Posterior cingulate gyrus (tissue), 11 donors: ENCODE measurements around the gene RBM33.
A peak's percentile ranks its signal among the peaks of the same experiment; 100 is the strongest.

Experiments
- DNase-seq, 10 donors: peaks; one replicate each; pipeline versions ENCODE4 v3.0.0 to v3.0.0-alpha.2; 2020 to 2021; ENCODE audit warnings: mixed read lengths in 3 of 10
- intact Hi-C: fragments of 100-400 bp; cut with DNase I; formaldehyde crosslinking; loops from one replicate; pipeline ENCODE4 v1.15.1; 2023

Gene RBM33

GRCh38 chr7:155785536-155785935, 141.1 kb downstream of the RBM33 start:
- intact Hi-C loops: no loop called here
- DNase-seq: no peak

DNA sequence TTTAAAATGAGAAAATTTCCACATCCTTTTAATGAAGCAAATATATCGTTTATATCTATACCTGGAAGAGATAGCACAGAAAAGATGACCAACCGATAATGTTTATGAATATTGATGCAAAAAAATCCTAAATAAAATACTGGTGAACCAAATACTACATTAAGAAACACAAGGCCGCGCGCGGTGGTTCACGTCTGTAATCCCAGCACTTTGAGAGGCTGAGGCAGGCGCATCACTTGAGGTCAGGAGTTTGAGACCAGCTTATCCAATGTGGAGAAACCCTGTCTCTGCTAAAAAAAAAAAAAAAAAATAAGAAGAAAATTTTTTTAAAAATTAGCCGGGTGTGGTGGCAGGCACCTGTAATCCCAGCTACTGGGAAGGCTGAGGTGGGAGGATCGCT, 142.0 kb downstream of the RBM33 start:
- peak in 2 of 10 donors; percentile 37 to 68 for DNase-seq
- intact Hi-C loops: no loop called here

DNA sequence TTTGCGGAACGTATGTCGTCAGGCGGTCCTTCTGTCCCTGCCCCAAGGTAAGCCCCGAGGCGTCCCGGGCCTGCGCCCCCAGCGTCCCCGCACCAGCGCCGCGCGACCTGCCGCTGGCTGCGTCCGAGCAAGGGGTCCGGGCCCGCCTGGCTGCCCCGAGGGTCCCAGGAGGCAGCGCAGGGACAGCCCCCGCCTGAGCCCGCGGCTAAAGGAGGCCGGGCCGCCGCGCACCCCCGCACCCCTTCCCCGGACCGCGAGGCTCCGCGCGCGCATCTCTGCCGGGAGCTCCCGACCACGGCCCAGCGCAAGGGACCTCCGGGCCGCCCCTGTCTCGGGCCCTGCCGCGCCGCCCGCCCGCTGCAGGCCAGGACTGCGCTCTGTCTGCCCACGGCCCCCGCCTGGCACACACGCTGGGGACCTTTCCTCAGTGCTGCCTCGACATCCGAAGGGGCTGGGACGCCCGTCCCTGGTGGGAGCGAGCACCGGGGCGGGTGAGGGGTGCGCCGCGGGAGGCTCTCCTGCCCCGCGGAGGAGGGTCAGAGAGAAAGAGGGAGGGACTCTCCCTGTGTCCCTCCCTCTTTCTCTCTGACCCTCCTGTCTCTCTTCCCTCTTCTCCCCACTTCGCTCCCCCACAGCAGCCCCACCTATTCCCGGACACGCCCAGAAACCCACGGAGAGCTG, 142.8 kb downstream of the RBM33 start:
- DNase-seq: peak in 3 of 10 donors; percentile 66 to 72 (median 66)
- intact Hi-C loops: no loop called here

GRCh38 chr7:155788616-155789000, 144.1 kb downstream of the RBM33 start:
- intact Hi-C loops: no loop called here
- DNase-seq: peak in 2 of 10 donors; percentile 78 to 83

GRCh38 chr7:155789001-155789725, 144.7 kb downstream of the RBM33 start:
- DNase-seq: peak in 2 of 10 donors; percentile 70 to 82
- intact Hi-C loops: no loop called here

DNA sequence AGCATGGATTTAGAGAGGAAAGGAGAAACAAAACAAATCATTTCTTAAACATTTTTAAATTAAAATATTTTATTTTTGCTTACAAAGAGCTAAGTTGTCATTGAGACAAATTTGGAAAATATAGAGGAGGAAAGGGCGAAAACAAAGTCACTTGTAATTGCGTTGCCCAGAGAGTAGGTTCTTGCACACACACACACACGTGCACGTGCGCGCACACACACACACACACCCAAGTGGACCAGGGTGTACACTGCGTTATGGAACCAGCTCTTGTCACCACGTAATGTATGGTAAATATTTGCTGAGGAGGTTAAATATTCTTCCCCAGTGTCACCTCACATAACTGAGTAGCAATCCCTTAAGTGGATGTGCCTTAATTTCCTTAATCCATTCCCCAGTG, 146.2 kb downstream of the RBM33 start:
- no peak for DNase-seq
- intact Hi-C loops: no loop called here

- DNase-seq: peak in 1 of 10 donors; percentile 32
- intact Hi-C loops: no loop called here
Observed at GRCh38 chr7:155791214-155791737, 146.8 kb downstream of the RBM33 start.

GRCh38 chr7:155791836-155792235, 147.4 kb downstream of the RBM33 start:
- DNase-seq: no peak
- intact Hi-C loops: no loop called here

- intact Hi-C loops: no loop called here
- DNase-seq: peak in 2 of 10 donors; percentile 37 to 55
Observed at GRCh38 chr7:155792315-155792960, 148.0 kb downstream of the RBM33 start.

GRCh38 chr7:155792999-155793560, 148.6 kb downstream of the RBM33 start:
- peak in 1 of 10 donors; percentile 10 for DNase-seq
- intact Hi-C loops: no loop called here

DNA sequence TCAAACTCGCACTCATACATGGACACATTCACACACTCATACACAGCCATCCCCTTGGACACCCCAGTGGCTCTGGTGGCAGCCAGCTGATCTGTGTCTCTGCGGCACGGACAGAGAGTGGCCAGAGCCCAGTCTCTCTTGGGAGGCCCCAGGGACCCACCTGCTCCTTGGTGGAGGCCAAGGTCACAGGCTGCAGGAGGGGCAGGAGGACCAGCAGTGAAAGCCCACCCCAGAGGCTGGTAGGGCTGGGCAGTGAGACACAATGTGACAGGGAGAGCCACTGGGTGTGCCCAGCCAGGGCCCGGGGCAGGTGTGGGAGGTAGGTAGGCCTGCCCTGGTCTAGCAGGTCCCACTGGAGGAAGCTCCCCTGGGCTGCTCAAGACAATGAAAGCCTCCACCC, 149.3 kb downstream of the RBM33 start:
- intact Hi-C loops: no loop called here
- DNase-seq: peak in 2 of 10 donors; percentile 47 to 59

DNA sequence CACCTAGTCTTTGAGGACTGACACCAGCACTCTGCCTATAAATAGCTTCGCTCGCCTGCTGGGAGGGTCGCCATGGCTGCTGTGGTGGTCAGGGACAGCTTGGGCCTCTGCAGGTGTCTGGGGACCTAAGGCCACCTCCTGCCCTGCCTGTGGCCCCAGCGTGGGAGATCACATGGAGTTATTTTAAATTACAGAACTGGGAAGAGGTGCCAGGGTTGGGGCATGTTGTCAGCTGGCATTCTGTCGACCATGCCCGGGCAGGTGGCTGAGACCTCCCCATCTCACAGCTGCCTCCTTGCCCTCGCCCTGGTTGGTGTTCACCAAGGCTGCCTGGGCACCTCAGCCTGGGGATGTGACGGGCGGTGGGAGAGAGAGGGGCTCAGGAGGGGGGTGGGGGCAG, 149.7 kb downstream of the RBM33 start:
- DNase-seq: peak in 2 of 10 donors; percentile 22 to 62
- intact Hi-C loops: no loop called here

DNA sequence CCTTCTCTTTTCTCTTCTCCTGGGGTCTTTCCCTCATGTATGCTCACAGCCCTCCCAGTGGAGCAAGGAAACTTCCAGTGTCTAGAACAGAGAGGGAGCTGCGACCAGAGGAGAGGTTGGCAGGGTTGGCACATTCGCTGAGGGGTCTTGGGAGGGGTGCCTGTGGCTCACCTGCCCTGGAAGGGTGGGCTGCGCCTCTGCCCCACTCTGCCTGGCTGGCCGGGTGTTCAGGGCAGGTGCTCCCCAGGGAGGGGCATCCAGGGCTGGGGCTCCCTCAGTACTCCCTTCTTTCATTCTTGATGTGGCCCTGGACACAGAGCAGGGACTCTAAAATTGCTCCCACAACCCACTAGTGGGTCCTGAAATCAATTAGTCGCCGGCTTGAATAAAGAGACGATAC, 150.9 kb downstream of the RBM33 start:
- intact Hi-C loops: loop anchor here (5.0 kb wide), 1 partner anchor 967 kb away; no protein-coding TSS in a partner anchor

DNA sequence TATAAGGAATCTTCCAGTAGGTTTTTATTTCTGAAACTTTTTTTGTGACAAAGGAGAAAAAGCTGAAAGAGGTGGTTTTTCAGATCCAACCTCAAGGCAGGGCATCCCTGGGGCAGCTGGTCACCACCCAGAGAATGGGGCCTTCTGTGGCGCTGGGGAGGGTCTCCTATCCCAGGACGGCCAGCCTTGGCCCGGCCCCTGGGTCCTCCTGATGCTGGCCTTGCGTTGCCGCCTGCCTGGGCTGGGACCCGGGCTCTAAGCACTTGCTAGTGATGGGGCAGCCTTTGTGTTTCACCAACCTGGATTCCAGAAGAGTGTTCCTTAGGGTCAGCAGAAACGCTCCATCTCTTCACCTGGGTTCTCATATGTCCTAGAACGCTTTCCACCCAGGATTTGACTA, 151.5 kb downstream of the RBM33 start:
- intact Hi-C loops: loop anchor here (2.0 to 5.0 kb wide), 3 partner anchors 677 to 1021 kb away; no protein-coding TSS in a partner anchor
- peak in 2 of 10 donors; percentile 75 to 80 for DNase-seq

More for the DNA sequence above, 150.9 kb downstream of the RBM33 start:
- DNase-seq: peak in 2 of 10 donors; percentile 45 to 46

GRCh38 chr7:155796381-155797261, 152.2 kb downstream of the RBM33 start:
- intact Hi-C loops: loop anchor here (2.0 to 5.0 kb wide), 3 partner anchors 676 to 1020 kb away; no protein-coding TSS in a partner anchor
- DNase-seq: peak in 8 of 10 donors; percentile 65 to 94 (median 72)

DNA sequence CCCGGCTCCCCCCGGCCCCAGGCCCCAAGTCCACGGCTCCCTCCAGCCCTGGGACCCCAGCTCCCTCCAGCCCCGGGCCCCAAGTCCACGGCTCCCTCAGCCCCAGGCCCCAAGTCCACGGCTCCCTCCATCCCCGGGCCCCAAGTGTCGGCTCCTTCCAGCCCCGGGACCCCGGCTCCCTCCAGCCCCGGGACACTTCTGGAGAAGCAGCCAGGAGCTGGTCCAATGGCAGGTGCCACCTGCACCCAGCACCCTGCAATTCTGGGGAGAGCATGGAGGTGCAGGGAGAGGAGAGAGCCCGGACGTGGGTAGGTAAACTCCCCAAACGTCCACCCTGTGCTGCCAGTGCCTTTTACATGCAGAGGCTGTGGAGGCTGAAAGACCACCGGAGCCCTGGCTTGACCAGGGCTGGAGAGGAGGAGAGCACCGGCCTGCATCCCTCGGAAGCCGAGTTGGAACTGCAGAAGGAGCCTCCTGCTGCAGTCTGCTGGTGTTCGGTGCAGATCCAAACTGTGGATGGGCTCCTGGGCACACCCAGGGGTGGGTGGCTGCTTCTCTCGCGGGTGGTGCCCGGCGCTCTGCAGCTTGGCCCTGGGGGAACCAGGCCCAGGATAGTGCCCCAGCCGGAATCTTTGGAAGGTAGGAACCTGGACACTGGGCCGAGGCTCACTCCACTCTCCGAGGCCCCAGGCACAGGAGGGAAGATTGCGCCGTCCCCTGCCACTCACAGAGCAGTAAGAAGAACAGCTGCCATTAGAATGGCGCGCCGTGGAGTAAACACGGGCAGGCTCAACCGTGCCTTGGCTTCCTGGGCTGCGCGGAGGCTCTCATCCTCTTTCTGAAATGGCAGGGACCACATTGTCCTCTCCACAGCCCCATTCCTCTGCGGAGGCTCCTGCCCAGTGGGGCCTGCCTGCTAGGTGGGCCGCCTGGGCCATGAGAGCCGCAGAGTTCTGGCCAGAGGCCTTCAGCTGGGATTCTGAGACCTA, 153.1 kb downstream of the RBM33 start:
- intact Hi-C loops: loop anchor here (2.0 to 5.0 kb wide), 3 partner anchors 675 to 1019 kb away; no protein-coding TSS in a partner anchor

DNA sequence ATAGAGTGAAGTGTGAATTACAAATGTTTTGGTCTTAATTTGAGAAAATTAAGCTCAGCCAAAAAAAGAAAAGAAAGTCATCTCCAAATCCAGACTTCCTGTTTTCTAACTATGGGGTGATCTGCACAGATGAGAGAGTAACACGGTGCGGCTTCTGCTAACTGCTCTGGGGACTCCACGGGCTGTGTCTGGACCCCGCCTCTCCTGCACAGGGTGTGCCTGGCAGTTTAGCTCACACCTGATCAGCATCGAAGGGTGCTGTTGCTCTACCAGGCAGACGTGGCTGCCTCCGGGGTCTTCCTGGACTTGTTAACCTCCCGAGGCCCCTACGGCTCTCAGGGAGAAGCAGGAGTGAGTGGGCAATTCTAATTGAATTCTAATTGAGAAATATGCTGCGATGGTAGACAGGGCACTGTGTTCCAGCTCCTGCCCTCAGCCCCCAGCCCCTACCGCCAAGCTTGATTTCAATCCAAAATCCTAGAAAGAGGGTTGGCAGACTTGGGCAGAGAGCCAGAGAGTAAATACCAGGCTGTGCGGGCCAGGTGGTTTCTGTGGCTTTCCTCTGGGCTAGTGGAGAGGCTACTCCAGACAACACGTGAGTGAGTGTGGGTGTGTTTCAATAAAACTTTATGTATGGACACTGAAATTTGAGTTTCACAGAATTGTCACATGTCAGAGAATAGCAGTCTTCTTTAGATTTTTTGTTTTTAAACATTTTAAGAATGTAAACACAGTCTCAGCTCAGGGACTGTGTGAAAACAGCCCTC, 154.4 kb downstream of the RBM33 start:
- intact Hi-C loops: loop anchor here (5.0 kb wide), 1 partner anchor 963 kb away; no protein-coding TSS in a partner anchor
- peak in 2 of 10 donors; percentile 54 to 76 for DNase-seq

More for the DNA sequence above, 153.1 kb downstream of the RBM33 start:
- DNase-seq: peak in 2 of 10 donors; percentile 60 to 75
